HG02763 (cell line): ENCODE data around the gene SPAG16.
"Not testable (repeated sequence)": the region's sequence is repeated elsewhere in the genome, so short reads cannot be mapped to it uniquely, and the experiment has no call there.

ENCODE experiments used
- ATAC-seq: cut with Tn5 transposase; IDR thresholded peaks from one replicate; pipeline ENCODE4 v1.9.1; 2021; ENCODE audit warnings: mild to moderate bottlenecking, moderate library complexity; ENCODE audit not compliant: unreplicated experiment

The SPAG16 gene

GRCh38 chr2:213980883-213981282 is 696.6 kb downstream of the SPAG16 start:
- ATAC-seq, result no peak

DNA sequence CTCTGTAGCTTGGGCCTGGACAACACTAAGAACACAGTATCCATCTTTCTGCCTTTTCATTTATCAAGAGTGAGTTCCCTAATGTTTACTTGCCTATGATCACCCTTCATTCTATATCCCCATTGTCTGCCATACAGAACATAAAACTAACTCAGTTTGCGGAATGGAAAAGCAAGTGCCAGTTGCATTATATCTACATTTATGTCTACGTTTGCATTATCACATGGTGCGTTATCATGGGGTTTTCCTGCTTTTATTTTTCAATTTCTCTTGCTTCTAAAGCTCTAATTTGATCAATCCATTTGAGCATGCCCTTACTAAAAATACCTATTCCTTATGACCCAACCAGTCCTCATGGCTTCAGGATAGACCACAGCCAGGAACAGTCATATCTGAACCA is 704.9 kb downstream of the SPAG16 start:
- no peak for ATAC-seq

DNA sequence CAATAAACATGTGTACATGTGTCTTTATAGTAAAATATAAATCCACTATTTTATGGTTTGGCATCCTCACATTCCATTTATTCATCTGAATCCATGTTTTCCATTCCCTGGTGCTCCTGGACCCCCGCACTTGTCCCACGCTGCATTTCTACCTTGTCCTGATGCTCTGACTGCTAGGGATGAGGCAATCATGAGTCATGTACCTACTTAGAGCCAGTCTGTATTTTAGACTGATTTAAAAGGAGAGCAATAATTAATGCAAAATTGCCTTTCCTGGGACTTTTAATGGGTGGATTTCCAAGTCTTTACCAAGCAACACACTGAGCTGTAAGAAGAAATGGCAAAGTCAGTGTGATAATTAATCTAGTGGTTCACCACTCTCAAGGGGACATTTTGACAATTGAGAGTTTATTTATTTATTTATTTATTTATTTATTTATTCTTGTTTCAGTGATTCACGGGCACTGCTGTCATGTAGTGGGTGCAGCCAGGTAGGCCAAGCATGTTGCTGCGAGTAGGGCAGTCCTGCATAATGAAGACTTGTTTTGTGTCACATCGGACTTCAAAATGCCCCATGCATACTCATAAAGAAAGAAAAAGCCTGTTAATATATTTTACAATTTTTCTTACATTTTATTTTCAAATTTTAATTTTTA is 707.3 kb downstream of the SPAG16 start:
- no peak for ATAC-seq

- ATAC-seq, result no peak
Observed at GRCh38 chr2:213995400-213996105, 711.3 kb downstream of the SPAG16 start.

DNA sequence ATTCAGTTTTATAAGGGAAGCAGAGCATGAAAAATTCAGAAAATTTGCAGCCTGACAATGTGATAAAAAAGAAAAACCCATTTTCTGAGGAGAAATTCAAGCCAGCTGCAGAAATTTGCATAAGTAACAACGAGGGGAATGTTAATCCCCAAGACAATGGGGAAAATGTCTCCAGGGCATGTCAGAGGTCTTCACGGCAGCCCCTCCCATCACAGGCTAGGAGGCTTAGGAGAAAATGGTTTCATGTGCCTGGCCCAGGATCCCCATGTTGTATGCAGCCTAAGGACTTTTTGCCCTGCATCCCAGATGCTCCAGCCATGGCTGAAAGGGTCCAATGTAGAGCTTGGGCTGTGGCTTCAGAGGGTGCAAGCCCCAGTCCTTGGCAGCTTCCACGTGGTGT is 714.7 kb downstream of the SPAG16 start:
- not testable (repeated sequence) for ATAC-seq

- ATAC-seq, result no peak
Observed at GRCh38 chr2:214004463-214004862, 720.2 kb downstream of the SPAG16 start.

- no peak for ATAC-seq
Observed at GRCh38 chr2:214005337-214005736, 721.1 kb downstream of the SPAG16 start.

DNA sequence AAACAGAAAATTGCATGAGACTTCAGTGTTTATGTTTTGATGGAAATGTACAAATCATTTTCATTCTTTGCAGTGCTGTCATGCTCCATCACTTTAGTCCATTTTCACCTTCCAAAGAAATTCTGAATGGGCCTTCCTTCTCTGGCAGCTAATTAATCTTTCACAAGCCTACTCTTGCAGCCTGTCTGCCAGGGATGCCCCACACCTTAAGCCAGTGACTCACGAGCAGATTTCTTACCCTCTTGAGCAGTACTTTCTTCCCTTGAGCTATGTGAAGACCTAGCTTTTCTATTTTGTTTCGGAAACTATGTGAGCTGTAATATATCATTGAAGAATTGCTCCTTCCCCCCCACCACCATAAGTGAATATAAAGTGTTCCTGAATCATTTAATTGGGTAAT is 722.3 kb downstream of the SPAG16 start:
- ATAC-seq, result no peak

- ATAC-seq, result no peak
Observed at GRCh38 chr2:214011676-214012075, 727.4 kb downstream of the SPAG16 start.

DNA sequence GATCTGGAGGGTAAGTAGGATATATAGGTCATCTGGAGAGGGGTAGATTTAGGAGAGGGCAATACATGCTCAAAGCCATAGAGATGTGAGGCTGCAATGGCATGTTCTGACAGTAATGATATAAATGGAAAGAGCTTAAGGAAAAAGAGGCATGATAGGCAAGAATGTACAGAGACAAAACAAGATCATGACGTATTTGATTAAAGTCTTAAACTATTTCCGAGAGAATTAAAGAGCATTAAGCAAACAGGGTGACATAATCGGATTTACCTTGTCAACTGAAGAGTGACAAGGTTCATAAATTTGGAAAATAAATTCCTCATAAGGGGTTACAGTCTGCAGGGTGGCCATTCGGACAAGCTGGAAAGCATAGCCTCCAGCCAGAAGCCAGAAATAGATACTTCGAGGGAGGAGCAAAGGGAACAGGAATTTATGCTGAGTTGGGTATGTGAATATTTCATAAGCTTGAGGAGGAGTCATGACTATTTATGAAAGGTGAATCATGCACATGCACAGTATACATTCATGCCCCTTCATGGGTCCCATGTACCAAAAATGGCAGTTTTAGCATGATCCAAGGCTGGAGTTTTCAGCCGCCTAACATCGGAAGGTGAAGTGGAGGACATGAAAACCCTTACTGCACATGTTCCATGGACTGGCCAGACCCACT is 730.4 kb downstream of the SPAG16 start:
- no peak for ATAC-seq

DNA sequence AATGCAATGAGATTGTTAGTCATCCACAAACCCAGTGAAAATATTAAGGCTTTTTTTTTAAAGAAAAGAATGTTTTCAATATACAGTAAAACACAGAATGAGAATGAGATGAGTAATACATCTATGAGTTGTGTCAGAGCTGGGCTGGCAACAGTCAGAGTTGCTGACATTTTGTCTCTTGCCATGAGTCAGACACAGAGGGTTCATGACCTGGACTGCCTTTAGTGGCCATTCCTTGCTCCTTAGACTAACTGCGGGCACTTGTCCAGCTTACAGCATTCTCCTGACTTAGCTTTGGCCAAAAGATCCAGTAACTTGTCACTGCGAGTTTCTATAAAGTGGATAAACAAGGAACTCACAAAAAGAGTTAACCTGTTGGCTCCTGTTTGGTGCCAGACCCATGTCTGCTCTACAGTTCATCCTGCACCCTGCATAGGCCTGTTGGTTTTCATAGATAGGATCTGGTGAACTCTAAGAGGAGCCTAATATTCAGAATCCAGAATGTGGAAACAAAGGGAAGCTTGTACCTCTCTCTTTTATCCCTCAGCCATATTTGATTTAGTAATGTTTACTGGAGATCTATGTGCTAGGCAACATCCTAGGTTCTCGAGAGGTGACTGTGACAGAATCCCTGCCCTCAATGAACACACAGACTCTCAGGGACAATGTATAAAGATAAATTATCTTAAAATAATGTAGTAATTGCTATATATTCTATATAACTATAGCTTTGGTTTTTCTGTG is 735.1 kb downstream of the SPAG16 start:
- no peak for ATAC-seq

- ATAC-seq, result no peak
Observed at GRCh38 chr2:214019973-214020345, 735.7 kb downstream of the SPAG16 start.

GRCh38 chr2:214029190-214029589 is 744.9 kb downstream of the SPAG16 start:
- no peak for ATAC-seq

GRCh38 chr2:214031566-214031965 is 747.3 kb downstream of the SPAG16 start:
- no peak for ATAC-seq

- ATAC-seq, result no peak
Observed at GRCh38 chr2:214034417-214034816, 750.2 kb downstream of the SPAG16 start.

- no peak for ATAC-seq
Observed at GRCh38 chr2:214035091-214035852, 751.0 kb downstream of the SPAG16 start.

GRCh38 chr2:214035921-214036320 is 751.7 kb downstream of the SPAG16 start:
- ATAC-seq, result no peak

GRCh38 chr2:214038186-214038585 is 753.9 kb downstream of the SPAG16 start:
- no peak for ATAC-seq

DNA sequence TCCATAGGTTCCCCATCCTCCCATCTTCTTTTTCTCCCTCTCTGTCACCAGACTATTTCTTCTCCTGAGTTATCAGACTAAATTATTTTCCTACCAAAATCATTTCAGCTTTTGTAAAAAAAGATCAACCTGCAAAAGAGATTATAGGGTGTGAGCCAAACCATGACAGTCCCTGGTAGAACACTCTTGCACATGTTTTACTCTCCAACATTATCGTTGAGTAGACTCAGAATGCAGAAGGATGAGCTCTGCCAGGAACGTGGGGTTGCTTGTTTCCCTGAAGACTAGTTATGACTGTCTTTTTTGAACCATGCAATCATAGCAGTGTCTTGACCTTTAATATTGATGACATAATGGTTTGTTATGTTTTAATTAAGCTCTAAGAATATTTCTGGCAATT is 766.5 kb downstream of the SPAG16 start:
- no peak for ATAC-seq

DNA sequence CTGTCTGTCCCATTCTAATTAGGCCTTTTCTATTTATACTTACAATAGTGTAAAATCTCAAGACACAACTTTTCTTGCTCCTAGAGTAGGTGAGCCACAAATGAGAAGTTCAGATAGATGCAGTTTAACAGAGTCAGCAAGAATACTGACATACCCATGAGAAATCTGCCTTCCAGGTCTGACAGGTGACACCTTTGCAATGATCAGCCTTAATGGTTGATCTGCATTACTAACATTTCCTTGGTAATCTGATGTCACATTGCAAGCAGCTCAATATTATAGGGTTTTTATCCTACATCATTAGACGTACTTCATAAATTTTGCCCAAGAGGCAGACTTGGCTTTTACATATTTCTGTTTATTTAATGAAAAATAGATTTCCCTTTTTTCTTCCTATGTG is 767.3 kb downstream of the SPAG16 start:
- no peak for ATAC-seq

GRCh38 chr2:214052235-214052634 is 768.0 kb downstream of the SPAG16 start:
- ATAC-seq, result no peak
